ENCODE measurements around the gene SGSM1. TPM values are rescaled to one million over a fixed set of nuclear protein-coding genes. Genes with fewer than 3 reads are reported as not detected.

SGSM1 gene
- total RNA-seq, 1 experiment from 2014 or later, result 4.3 TPM

GRCh38 chr22:24796860-24797259, 9.2 kb upstream of the SGSM1 start:
- Histone ChIP-seq H3K79me2 (ENCODE audit: insufficient read depth, low read length) (no peaks in the 10 kb centered on the region), H3K27ac (ENCODE audit: insufficient read length, low read depth, low read length) (no peak overlapping the region), H3K4me2 (ENCODE audit: insufficient read depth, insufficient read length, low read length) (no peak overlapping the region), H3K23ac (ENCODE audit: insufficient read length, low read depth, low read length) (no peak overlapping the region), H3K14ac (ENCODE audit: insufficient read depth, low read length) (no peak overlapping the region), H2AK5ac (ENCODE audit: insufficient read length, low read length) (no peak overlapping the region), H3K79me1 (ENCODE audit: insufficient read depth, low read depth, low read length, poor library complexity, severe bottlenecking) (no peaks in the 10 kb centered on the region), H3K56ac (ENCODE audit: insufficient read length, low read depth, low read length) (no peak overlapping the region), H4K91ac (ENCODE audit: insufficient read length, low read depth, low read length) (no peak overlapping the region), H4K8ac (replicated peaks; ENCODE audit: insufficient read length, low read depth, low read length) (no peak overlapping the region), H4K20me1 (ENCODE audit: control insufficient read depth, insufficient read depth, insufficient read length) (no peaks in the 10 kb centered on the region), H3K9ac (ENCODE audit: extremely low read depth, insufficient read length, low read length) (no peak overlapping the region), H2AFZ (ENCODE audit: low read length) (no peak overlapping the region), H2BK12ac (ENCODE audit: insufficient read length, low read depth, low read length) (no peak overlapping the region), H2BK15ac (ENCODE audit: low read depth, low read length) (no peak overlapping the region), H3T11ph (ENCODE audit: low read length) (no peak overlapping the region), H2BK20ac (ENCODE audit: low read depth, low read length, poor library complexity, severe bottlenecking) (no peak overlapping the region), H3K4me1 (ENCODE audit: insufficient read depth, low read length) (no peaks in the 10 kb centered on the region), H2BK120ac (ENCODE audit: low read depth, low read length, poor library complexity, severe bottlenecking) (no peak overlapping the region), H4K5ac (ENCODE audit: insufficient read length, low read depth, low read length) (no peak overlapping the region), H3K9me3 (ENCODE audit: control insufficient read depth, low read depth, low read length) (no peaks in the 10 kb centered on the region), H2BK5ac (ENCODE audit: insufficient read length, low read length) (no peak overlapping the region), H3K4ac (ENCODE audit: low read depth, low read length) (no peak overlapping the region), H3K27me3 (ENCODE audit: insufficient read depth, low read length) (no peaks in the 10 kb centered on the region), H3K18ac (ENCODE audit: insufficient read length, low read depth, low read length) (no peak overlapping the region), H3K23me2 (ENCODE audit: insufficient read length, low read depth, low read length, poor library complexity, severe bottlenecking) (no peaks in the 10 kb centered on the region)
- TF ChIP-seq CTCF (conservative IDR thresholded peaks at IDR 0.05), result no peak
- Mint-ChIP-seq H3K27me3 (ENCODE audit: low read depth) (no peaks in the 10 kb centered on the region; the same call in 1 of the 2 replicates), H3K36me3 (ENCODE audit: insufficient read depth in 1 of 3, low read depth in 3 of 3) (no peaks in the 10 kb centered on the region), H3K4me3 (no peak overlapping the region), H3K27ac (no peak overlapping the region), H3K9me3 (no peaks in the 10 kb centered on the region), H3K4me1 (no peaks in the 10 kb centered on the region)
- no peak for DNase-seq
- WGBS (ENCODE audit: extremely low coverage, insufficient read length, low lambda C conversion rate), result no CpG with 5 or more reads among the region's 4 CpGs
